Panc1 (cell line): ENCODE measurements around the gene GPR37L1. TPM values are rescaled to one million over a fixed set of nuclear protein-coding genes. Genes with fewer than 3 reads are reported as not detected.

Experiments
- ATAC-seq: fragments of 200-7000 bp; cut with Tn5 transposase; 2 replicates; pipeline ENCODE4 v1.9.1; 2020; ENCODE audit warnings: mild to moderate bottlenecking, moderate library complexity
- BruUV-seq: library from RNA; stranded (reverse); fragments of 400-500 nt; replicated peaks from 2 replicates; lab custom pipeline; 2021; lab: Mats Ljungman, UMichigan
- CTCF ChIA-PET: fragments of 300-600 bp; sonication (Branson Sonifier 250); formaldehyde crosslinking; loops from one replicate; lab custom pipeline; 2022; ENCODE audit warnings: antibody characterized with exemption; lab: Charles Lee
- POLR2A ChIA-PET: fragments of 300-600 bp; sonication (Branson Sonifier 250); formaldehyde crosslinking; loops from one replicate; lab custom pipeline; 2022; ENCODE audit warnings: antibody characterized with exemption; lab: Charles Lee
- DNase-seq: peaks from one replicate; pipeline ENCODE4 v3.0.0-alpha.2; 2010; ENCODE audit warnings: low read depth, low spot score
- H3K27ac ChIP-seq: 2 replicates; pipeline ENCODE4 v1.5.1; 2011; ENCODE audit warnings: mild to moderate bottlenecking, low read length, inconsistent platforms
- H3K27me3 ChIP-seq: fragments of 200-500 bp; sonication (Bioruptor generic); 2 replicates; pipeline ENCODE4 v1.6.0; 2014; ENCODE audit warnings: low read length, inconsistent platforms; ENCODE audit not compliant: control insufficient read depth, insufficient read depth
- H3K36me3 ChIP-seq: fragments of 200-500 bp; sonication (Bioruptor generic); 2 replicates; pipeline ENCODE4 v1.5.1; 2014; ENCODE audit warnings: inconsistent platforms, mild to moderate bottlenecking, low read length, moderate library complexity; ENCODE audit not compliant: control insufficient read depth, insufficient read depth
- H3K4me1 ChIP-seq: 2 replicates; pipeline ENCODE4 v1.5.1; 2011; ENCODE audit warnings: inconsistent platforms, mild to moderate bottlenecking, low read length, moderate library complexity; ENCODE audit not compliant: control insufficient read depth, insufficient read depth
- H3K4me3 ChIP-seq, 2 experiments: 2 replicates each; pipeline ENCODE4 v1.5.1; 2011 to 2012; ENCODE audit warnings: low read depth in 2 of 2, low read length in 2 of 2, mild to moderate bottlenecking in 2 of 2, inconsistent platforms in 1 of 2, moderate library complexity in 1 of 2
- H3K9me3 ChIP-seq: fragments of 200-500 bp; sonication (Bioruptor generic); 2 replicates; pipeline ENCODE4 v1.5.1; 2014; ENCODE audit warnings: low read depth, mild to moderate bottlenecking, inconsistent platforms, low read length, moderate library complexity; ENCODE audit not compliant: control insufficient read depth, insufficient read depth
- CTCF ChIP-seq: fragments of 450-650 bp; IDR thresholded peaks from 2 replicates; pipeline ENCODE4 v1.5.1; 2017; ENCODE audit warnings: mild to moderate bottlenecking
- POLR2AphosphoS5 ChIP-seq: IDR thresholded peaks from 2 replicates; pipeline ENCODE4 v1.6.1; 2012; ENCODE audit warnings: mild to moderate bottlenecking, low read depth, low read length, moderate library complexity
- REST ChIP-seq, 2 experiments: IDR thresholded peaks; 2 replicates each; pipeline ENCODE4 v1.6.1; 2011 to 2012; ENCODE audit warnings: low read depth in 2 of 2, control low read depth in 1 of 2, low read length in 1 of 2, mild to moderate bottlenecking in 1 of 2, moderate library complexity in 1 of 2; ENCODE audit not compliant: insufficient read depth in 1 of 2
- SIN3A ChIP-seq: IDR thresholded peaks from 2 replicates; pipeline ENCODE4 v1.6.1; 2012; ENCODE audit warnings: low read depth, mild to moderate bottlenecking, low read length, moderate library complexity, borderline replicate concordance; ENCODE audit not compliant: insufficient read depth
- TCF7L2 ChIP-seq: IDR thresholded peaks from 2 replicates; pipeline ENCODE4 v1.6.1; 2011; ENCODE audit warnings: mild to moderate bottlenecking, low read depth, low read length, inconsistent platforms
- in situ Hi-C: cut with HindIII; loops from 2 replicates; pipeline ENCODE4 v1.10.0; 2016; ENCODE audit warnings: low sequenced_read_pairs, low pct_unique_long_range_greater_than_20kb
- intact Hi-C: fragments of 100-400 bp; cut with micrococcal nuclease; formaldehyde crosslinking; loops from one replicate; pipeline ENCODE4 v1.10.0; 2022; ENCODE audit not compliant: unreplicated experiment
- total RNA-seq: library from RNA; stranded (reverse); gene quantifications from one replicate; pipeline ENCODE4 v1.2.1, GENCODE V29; 2021; ENCODE audit not compliant: unreplicated experiment

Gene GPR37L1
- total RNA-seq, 1 experiment from 2014 or later = 0.44 TPM

DNA sequence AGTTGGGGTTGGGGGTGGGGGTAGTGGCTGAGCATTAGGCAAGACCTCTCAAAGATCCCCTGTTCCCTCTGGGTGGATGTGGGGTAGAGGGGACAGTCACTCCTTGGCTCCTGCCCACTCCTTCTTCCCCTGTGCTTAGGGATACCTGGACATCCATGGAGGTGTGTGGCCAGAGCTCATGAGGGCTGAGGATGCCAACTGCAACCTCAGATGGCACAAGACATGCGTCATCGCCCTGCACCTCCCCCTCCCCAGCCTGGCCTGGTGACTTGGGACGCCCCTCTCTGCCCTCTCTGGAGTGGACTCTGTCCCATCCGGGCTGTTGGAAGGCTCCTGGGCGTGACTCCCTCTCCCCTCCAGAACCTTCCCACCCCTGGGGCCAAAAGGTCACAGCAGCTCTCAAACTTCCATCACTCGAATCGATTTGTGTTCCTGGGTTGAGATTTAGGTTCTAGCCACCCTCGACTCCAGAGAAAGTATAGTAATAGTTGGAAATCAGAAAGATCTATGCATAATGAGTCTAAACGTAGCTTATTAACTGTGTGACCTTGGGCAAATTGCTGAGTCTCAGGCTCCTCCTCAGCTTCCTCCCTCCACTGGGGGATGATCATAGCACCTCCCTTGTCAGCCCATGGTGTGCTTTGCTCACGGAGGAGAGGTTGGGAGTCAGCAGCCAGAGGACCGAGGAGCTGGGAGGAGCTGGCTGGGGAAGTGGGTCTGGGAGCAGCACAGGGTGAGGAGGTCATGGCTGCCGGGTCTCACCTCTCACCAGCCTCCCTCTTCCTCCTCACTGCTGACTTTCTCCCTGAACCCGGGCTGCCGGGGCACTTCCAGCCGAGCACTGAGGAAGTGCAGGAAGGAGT, 39.9 kb downstream of the GPR37L1 start:
- Histone ChIP-seq H3K27ac (no peak overlapping the region), H3K9me3 (no peaks in the 10 kb centered on the region), H3K4me3 (no peak overlapping the region), H3K4me1 (no peaks in the 10 kb centered on the region), H3K27me3 (no peaks in the 10 kb centered on the region), H3K36me3 (no peaks in the 10 kb centered on the region)
- DNase-seq (no peak), ATAC-seq (no peak)
- BruUV-seq = no TSS peak
- ChIA-PET CTCF (interaction anchor here (1.4 kb wide), 1 partner anchor 21 kb away, joined by 4 read pairs; no protein-coding TSS in a partner anchor), POLR2A (interaction anchor here (0.6 kb wide), 1 partner anchor 169 kb away, joined by 3 read pairs; no protein-coding TSS in a partner anchor)
- in situ Hi-C loops (no loop called here), intact Hi-C loops (no loop called here)
- TF ChIP-seq POLR2AphosphoS5 (no peak), TCF7L2 (no peak), REST (IDR thresholded peaks at IDR 0.05; ENCODE audit: insufficient read depth in 1 of 2, low read depth in 2 of 2, low read length in 1 of 2) (no peak), SIN3A (no peak), CTCF (no peak)

DNA sequence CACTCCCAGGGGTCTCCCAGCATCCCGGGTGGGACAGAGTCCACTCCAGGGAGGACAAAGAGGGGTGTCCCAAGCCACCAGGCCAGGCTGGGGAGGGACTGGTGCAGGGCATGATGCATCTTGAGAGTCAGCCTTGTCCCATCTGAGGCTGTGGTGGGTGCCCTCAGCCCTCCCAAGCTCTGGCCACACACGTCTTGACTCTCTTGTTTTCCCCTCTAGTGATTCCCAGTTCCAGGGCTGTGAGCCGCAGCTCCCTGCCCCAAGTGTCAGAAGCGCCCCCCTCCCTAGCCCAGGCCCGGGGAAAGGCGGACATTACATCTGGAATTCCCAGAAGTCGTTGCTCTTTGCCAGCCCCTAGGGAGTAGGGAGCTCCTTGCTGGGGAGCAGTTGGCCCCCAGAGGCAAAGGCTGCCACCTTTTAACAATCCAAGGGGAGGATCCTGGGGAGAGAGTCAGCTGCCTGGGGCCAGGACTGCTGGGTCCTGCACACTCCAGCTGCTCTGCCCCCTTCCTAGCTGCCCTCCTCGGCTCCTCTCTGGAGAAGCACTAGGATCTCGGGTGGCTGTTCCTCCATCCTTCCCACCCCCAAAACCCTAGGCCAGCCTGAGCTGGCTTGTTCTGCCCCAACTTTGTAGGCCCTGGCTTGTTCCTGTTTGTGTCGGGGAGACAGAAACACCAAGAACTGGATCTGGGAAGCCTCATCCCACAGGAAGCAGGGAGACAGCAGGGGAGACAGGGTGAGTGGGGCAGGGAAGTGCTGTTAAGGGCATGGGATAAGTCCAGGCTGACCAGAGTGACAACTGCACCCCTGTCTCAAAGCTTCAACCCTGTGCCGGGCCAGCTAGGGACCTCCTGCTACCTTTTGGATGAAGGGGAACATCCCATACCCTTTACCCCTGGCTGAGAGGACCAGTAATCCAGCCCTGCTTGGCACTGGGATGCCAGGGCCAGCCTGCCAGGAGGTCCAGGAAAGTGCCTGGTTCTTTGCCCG, 40.9 kb downstream of the GPR37L1 start:
- ChIA-PET POLR2A (no interaction called here), CTCF (interaction anchor here (1.4 kb wide), 1 partner anchor 21 kb away, joined by 4 read pairs; no protein-coding TSS in a partner anchor)
- Histone ChIP-seq H3K4me1 (no peaks in the 10 kb centered on the region), H3K36me3 (no peaks in the 10 kb centered on the region), H3K27me3 (no peaks in the 10 kb centered on the region), H3K9me3 (no peaks in the 10 kb centered on the region), H3K27ac (no peak overlapping the region), H3K4me3 (no peak overlapping the region)
- in situ Hi-C loops = no loop called here
- no TSS peak for BruUV-seq
- DNase-seq (no peak), ATAC-seq (no peak)
- TF ChIP-seq CTCF (no peak), POLR2AphosphoS5 (no peak), REST (IDR thresholded peaks at IDR 0.05; ENCODE audit: insufficient read depth in 1 of 2, low read depth in 2 of 2, low read length in 1 of 2) (no peak), SIN3A (no peak), TCF7L2 (no peak)
- intact Hi-C loops = no loop called here
